DLD1 (cell line): Measurements from ENCODE around the gene RPS3.
"Not testable (repeated sequence)": the region's sequence is repeated elsewhere in the genome, so short reads cannot be mapped to it uniquely, and the experiment has no call there.

Source experiments
- in situ Hi-C: cut with HindIII; loops from 2 replicates; pipeline ENCODE4 v1.10.0; 2017; ENCODE audit warnings: low sequenced_read_pairs

The RPS3 gene

GRCh38 chr11:75399344-75400145 is at the start of gene RPS3:
Gene RPS3, plus strand, starts transcription at chr11:75399518. Its CDS starts 30 bp downstream, at chr11:75399548.
- in situ Hi-C loops: no loop called here

- in situ Hi-C loops: no loop called here
These were observed 49.7 kb upstream of the RPS3 start for GRCh38 chr11:75349521-75350116.

GRCh38 chr11:75350122-75350742 is 49.1 kb upstream of the RPS3 start:
- in situ Hi-C loops: no loop called here

- in situ Hi-C loops: no loop called here
These were observed 48.4 kb upstream of the RPS3 start for GRCh38 chr11:75350743-75351540.

GRCh38 chr11:75351541-75351790 is 47.9 kb upstream of the RPS3 start, which contains the start of gene ARRB1:
Gene ARRB1, minus strand, starts transcription at chr11:75351661. Its CDS starts 54 bp downstream, at chr11:75351607.
- in situ Hi-C loops: no loop called here

- in situ Hi-C loops: no loop called here
These were observed 47.3 kb upstream of the RPS3 start for GRCh38 chr11:75351791-75352587.

GRCh38 chr11:75352588-75353206 is 46.6 kb upstream of the RPS3 start:
- in situ Hi-C loops: no loop called here

- in situ Hi-C loops: no loop called here
These were observed 44.3 kb upstream of the RPS3 start for GRCh38 chr11:75355051-75355450.

- in situ Hi-C loops: no loop called here
These were observed 42.7 kb upstream of the RPS3 start for GRCh38 chr11:75356613-75357012.

GRCh38 chr11:75362285-75362684 is 37.0 kb upstream of the RPS3 start:
- in situ Hi-C loops: not testable (repeated sequence)

- in situ Hi-C loops: no loop called here
These were observed 33.6 kb upstream of the RPS3 start for GRCh38 chr11:75365711-75366181.

- in situ Hi-C loops: not testable (repeated sequence)
These were observed 32.5 kb upstream of the RPS3 start for GRCh38 chr11:75366826-75367225.

GRCh38 chr11:75369560-75370255 is 29.6 kb upstream of the RPS3 start:
- in situ Hi-C loops: no loop called here

- in situ Hi-C loops: no loop called here
These were observed 27.1 kb upstream of the RPS3 start for GRCh38 chr11:75371949-75372876.

- in situ Hi-C loops: no loop called here
These were observed 26.1 kb upstream of the RPS3 start for GRCh38 chr11:75373201-75373600.

- in situ Hi-C loops: no loop called here
These were observed 24.7 kb upstream of the RPS3 start for GRCh38 chr11:75374646-75375045.

GRCh38 chr11:75375626-75376025 is 23.7 kb upstream of the RPS3 start:
- in situ Hi-C loops: no loop called here

- in situ Hi-C loops: no loop called here
These were observed 23.1 kb upstream of the RPS3 start for GRCh38 chr11:75376175-75376574.
